Endothelial cell (in vitro differentiated cells): ENCODE measurements around the gene ACOT8. TPM values are rescaled to one million over a fixed set of nuclear protein-coding genes. Genes with fewer than 3 reads are reported as not detected.
A peak's percentile ranks its signal among the peaks of the same experiment; 100 is the strongest.
"Not testable (repeated sequence)": the region's sequence is repeated elsewhere in the genome, so short reads cannot be mapped to it uniquely, and the experiment has no call there.

Source experiments
- DNase-seq: peaks from one replicate; pipeline ENCODE4 v3.0.0; 2021; ENCODE audit warnings: low spot score
- H3K27ac Mint-ChIP-seq: one replicate; pipeline ENCODE4 v1.8.0; 2021; ENCODE audit warnings: mixed read lengths, inconsistent platforms; ENCODE audit not compliant: unreplicated experiment
- H3K27me3 Mint-ChIP-seq: one replicate; pipeline ENCODE4 v1.8.0; 2021; ENCODE audit warnings: mild to moderate bottlenecking, moderate library complexity, mixed read lengths, inconsistent platforms; ENCODE audit not compliant: unreplicated experiment
- H3K36me3 Mint-ChIP-seq: one replicate; pipeline ENCODE4 v1.8.0; 2021; ENCODE audit warnings: mild to moderate bottlenecking, low read depth, mixed read lengths, inconsistent platforms; ENCODE audit not compliant: unreplicated experiment
- H3K4me1 Mint-ChIP-seq: one replicate; pipeline ENCODE4 v1.8.0; 2021; ENCODE audit warnings: mild to moderate bottlenecking, mixed read lengths, inconsistent platforms; ENCODE audit not compliant: unreplicated experiment
- H3K4me3 Mint-ChIP-seq: one replicate; pipeline ENCODE4 v1.8.0; 2021; ENCODE audit warnings: mild to moderate bottlenecking, mixed read lengths, inconsistent platforms; ENCODE audit not compliant: unreplicated experiment
- H3K9me3 Mint-ChIP-seq: one replicate; pipeline ENCODE4 v1.8.0; 2021; ENCODE audit warnings: mixed read lengths, inconsistent platforms; ENCODE audit not compliant: unreplicated experiment
- long read RNA-seq: library from polyadenylated mRNA; unstranded; transcript quantifications from one replicate; pipeline ENCODE4 v2.0.0, GENCODE V29; 2020; ENCODE audit not compliant: unreplicated experiment
- total RNA-seq: library from RNA; stranded (reverse); fragmentation: NEBNext Ultra II Directional; extraction: Animal tissue kit (Norgen Biotek cat#: 25700); gene quantifications from one replicate; pipeline ENCODE4 v1.2.1, GENCODE V29; 2021; ENCODE audit not compliant: unreplicated experiment
- TF ChIP-seq, protein P1 (sequence below): fragments of 200-600 bp; sonication (generic); IDR thresholded peaks from one replicate; pipeline ENCODE4 v1.5.0; 2021; ENCODE audit warnings: antibody characterized with exemption; ENCODE audit not compliant: unreplicated experiment

Gene ACOT8
- total RNA-seq = 25.3 TPM
- long read RNA-seq, transcript ACOT8-201 (6 exons, 1,168 nt) = major isoform, 20 of 26 reads
- long read RNA-seq, partial matches to known transcripts = 1 of 26 reads
- long read RNA-seq, other reads (novel, unspliced or antisense) = 2 of 26 reads

DNA sequence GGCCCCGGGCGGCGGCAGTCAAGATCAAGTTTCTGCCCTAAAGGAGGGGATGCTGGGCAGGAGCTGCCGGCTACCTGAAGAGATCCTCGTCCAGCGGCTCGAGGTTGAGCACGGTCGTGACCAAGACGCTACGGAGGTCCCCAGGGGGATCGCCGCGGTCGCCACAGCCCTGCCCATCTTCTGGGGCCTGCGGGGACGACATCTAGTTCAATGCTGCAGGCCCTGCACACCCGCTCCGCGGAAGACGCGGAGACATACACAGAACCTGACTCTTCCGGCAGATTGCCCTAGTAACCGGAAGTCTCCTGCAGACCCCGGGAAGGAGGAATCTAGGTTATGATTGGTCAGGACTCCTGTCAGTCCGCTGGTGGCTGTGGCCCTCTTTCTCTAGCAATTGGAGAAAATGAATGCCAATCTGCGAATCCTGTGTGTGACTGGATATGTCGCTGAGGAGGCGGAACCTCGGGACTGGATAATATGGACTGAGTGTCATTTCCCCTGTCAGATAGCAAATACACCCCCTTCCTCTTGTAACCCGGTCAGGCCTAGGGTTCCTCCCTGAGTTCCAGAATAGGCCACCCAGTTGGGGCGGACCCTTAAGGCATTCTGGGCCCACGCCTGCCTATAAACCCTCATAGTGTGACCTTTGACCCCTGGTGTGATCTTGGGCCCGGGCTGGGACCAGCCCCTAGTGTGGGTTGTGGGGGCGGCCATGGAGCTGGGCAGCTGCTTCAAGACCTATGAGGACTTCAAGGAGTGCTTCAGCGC lies at the start of gene ACOT8, which contains the start of gene ZSWIM3:
TSS of gene ACOT8 (minus strand) at position 279 of the 768 bp plus-strand sequence. CDS start at position 202, 77 bp downstream.
TSS of gene ZSWIM3 (plus strand) at position 501 of the 768 bp plus-strand sequence. CDS start at position 713, 212 bp downstream.
- H3K9me3 Mint-ChIP-seq = no peaks in the 10 kb centered on the region
- peak within 1 kb of the TSS; percentile 95 for H3K27ac Mint-ChIP-seq
- peaks cover 7% of the 10 kb centered on the region for H3K27me3 Mint-ChIP-seq
- TF ChIP-seq, protein P1, sequence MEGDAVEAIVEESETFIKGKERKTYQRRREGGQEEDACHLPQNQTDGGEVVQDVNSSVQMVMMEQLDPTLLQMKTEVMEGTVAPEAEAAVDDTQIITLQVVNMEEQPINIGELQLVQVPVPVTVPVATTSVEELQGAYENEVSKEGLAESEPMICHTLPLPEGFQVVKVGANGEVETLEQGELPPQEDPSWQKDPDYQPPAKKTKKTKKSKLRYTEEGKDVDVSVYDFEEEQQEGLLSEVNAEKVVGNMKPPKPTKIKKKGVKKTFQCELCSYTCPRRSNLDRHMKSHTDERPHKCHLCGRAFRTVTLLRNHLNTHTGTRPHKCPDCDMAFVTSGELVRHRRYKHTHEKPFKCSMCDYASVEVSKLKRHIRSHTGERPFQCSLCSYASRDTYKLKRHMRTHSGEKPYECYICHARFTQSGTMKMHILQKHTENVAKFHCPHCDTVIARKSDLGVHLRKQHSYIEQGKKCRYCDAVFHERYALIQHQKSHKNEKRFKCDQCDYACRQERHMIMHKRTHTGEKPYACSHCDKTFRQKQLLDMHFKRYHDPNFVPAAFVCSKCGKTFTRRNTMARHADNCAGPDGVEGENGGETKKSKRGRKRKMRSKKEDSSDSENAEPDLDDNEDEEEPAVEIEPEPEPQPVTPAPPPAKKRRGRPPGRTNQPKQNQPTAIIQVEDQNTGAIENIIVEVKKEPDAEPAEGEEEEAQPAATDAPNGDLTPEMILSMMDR = no peak
- DNase-seq = peak; percentile 94
- peaks cover 18% of the 10 kb centered on the region for H3K4me1 Mint-ChIP-seq
- H3K4me3 Mint-ChIP-seq = peak within 1 kb of the TSS; percentile 95
- H3K36me3 Mint-ChIP-seq = peaks cover 6% of the 10 kb centered on the region

DNA sequence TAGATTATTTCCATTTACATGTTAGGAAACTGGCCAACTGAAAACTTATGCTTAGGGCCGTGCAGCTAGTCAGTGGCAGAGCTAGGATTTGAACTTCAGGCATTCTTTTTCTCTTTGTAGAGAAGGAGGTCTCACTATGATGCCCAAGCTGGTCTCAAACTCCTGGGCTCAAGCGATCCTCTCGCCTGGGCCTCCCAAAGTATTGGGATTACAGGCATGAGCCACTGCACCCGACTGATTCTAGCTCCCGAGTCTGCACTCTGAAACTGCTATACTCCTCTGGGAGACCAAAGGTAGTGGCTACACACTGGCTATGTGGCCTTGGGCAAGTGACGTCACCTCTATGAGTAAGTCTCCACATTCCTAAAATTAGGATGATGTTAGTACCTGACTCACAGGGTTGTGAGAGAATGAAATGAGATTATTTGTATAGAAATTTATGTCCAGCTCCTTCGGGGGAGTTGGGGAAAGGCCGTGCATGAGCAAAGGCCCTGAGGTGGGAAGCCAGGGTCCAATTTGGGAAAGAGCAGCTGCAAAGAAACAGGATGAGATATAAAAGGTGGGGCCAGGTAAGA lies 48.4 kb upstream of the ACOT8 start:
- TF ChIP-seq, protein P1 = no peak
- peaks cover 2% of the 10 kb centered on the region for H3K4me1 Mint-ChIP-seq
- H3K9me3 Mint-ChIP-seq = no peaks in the 10 kb centered on the region
- peaks cover 8% of the 10 kb centered on the region for H3K27me3 Mint-ChIP-seq
- peaks cover 15% of the 10 kb centered on the region for H3K36me3 Mint-ChIP-seq
- no peak overlapping the region for H3K4me3 Mint-ChIP-seq
- H3K27ac Mint-ChIP-seq = no peak overlapping the region
- no peak for DNase-seq

DNA sequence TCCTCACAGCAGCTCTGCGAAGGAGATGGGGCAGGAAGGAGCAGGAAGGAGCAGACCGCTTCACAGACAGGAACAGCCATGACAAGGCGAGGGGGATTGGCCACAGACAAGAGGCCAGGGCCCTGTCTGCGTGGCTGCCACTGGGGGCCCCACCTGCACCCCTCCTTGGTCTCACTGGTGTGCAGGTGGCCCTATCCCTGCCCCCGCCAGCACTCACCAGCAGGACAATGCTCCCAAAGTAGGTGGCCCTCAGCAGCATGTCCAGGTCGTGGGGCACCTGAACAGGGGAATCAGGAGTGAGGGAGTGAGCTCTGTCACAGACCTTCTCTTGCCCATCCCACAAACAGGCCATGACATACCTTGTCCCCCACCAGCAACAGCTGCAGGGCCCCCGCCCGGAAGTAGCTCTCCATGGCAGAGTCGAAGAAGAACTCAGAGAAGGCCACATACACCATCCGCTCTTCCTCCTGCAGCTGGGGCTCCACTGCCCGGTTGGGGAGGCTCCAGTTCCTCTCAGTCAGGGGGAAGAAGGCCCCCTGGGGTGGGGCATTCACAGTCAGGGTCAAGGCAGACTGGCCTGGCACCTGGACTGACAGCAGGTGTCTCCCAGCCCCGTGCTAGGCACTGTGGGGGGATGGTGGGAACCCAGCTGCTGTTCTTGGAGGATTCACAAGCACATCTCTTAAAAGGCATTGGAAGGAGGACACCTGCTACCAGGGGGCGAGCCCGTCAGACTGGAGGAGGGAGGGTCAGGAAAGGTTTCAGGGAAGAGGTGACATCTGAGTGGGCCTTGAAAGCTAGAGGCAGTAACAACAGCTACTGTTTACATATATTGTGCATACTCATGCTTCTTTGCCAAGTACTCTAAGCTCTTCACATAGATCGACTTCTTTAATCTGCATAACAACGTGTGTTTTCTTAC lies 47.7 kb upstream of the ACOT8 start:
- TF ChIP-seq, protein P1 = no peak
- Mint-ChIP-seq H3K4me1 (no peaks in the 10 kb centered on the region), H3K27me3 (peaks cover 7% of the 10 kb centered on the region), H3K27ac (no peak overlapping the region), H3K9me3 (no peaks in the 10 kb centered on the region), H3K4me3 (no peak overlapping the region), H3K36me3 (peaks cover 15% of the 10 kb centered on the region)
- DNase-seq = no peak

DNA sequence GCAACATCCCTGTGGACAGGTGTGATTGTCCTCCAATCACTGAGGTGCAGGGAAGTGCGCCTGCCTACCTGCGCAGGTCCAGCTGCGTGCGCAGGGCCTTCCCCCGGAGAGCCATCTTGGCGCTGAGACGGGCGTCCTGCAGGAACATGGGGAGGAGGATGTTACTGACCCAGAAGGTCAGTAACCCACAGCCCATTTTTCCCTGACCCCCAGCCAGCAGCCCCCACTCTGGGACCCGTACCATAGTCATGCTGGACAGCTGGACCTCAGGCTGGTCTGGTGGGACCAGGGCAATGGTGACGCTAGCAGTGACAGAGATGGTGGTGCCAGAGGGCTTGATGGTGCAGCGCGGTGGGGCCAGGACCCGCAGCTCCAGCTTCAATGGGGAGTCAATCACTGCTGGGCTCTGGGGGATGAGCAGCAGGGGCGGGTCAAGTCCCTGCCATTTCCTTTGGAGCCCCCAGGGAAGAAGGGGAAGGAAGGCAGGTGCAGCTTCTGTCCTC lies 45.1 kb upstream of the ACOT8 start:
- no peak for DNase-seq
- Mint-ChIP-seq H3K4me3 (no peak overlapping the region), H3K9me3 (no peaks in the 10 kb centered on the region), H3K27me3 (peaks cover 4% of the 10 kb centered on the region), H3K27ac (no peak overlapping the region), H3K4me1 (no peaks in the 10 kb centered on the region), H3K36me3 (peaks cover 19% of the 10 kb centered on the region)
- TF ChIP-seq, protein P1 = no peak

DNA sequence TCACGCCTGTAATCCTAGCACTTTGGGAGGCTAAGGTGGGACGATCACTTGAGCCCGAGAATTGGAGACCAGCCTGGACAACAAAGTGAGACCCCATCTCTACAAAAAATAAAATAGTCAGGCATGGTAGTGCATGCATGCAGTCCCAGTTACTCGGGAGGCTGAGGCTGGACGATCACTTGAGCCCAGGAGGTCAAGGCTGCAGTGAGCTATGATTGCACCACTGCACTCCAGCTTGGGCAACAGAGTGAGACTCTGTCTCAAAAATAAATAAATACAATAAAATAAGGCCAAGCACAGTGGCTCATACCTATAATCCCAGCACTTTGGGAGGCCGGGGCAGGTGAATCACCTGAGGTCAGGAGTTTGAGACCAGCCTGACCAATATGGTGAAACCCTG lies 44.1 kb upstream of the ACOT8 start:
- not testable (repeated sequence) for H3K4me1 Mint-ChIP-seq, H3K27ac Mint-ChIP-seq, H3K4me3 Mint-ChIP-seq, H3K27me3 Mint-ChIP-seq, DNase-seq, H3K9me3 Mint-ChIP-seq
- peaks cover 17% of the 10 kb centered on the region for H3K36me3 Mint-ChIP-seq
